Activated CD4-positive, alpha-beta T cell treated with anti-CD3 and anti-CD28 coated beads, Interleukin-2, amount 50 U/mL, for 24 hours (primary cell): ENCODE results near the gene FAM90A26.
"Not testable (repeated sequence)": the region's sequence is repeated elsewhere in the genome, so short reads cannot be mapped to it uniquely, and the experiment has no call there.

Source experiments
- DNase-seq, 2 donors: peaks; one replicate each; pipeline ENCODE4 v3.0.0-alpha.2; 2020; ENCODE audit warnings: low read depth in 1 of 2, low spot score in 1 of 2

Gene FAM90A26

GRCh38 chr4:9155101-9155886 is 14.9 kb upstream of the FAM90A26 start:
- DNase-seq, result peak in 1 of 2 donors; percentile 14

GRCh38 chr4:9158392-9158791 is 11.8 kb upstream of the FAM90A26 start:
- DNase-seq, result not testable (repeated sequence)

GRCh38 chr4:9160046-9160445 is 10.2 kb upstream of the FAM90A26 start:
- not testable (repeated sequence) for DNase-seq

- not testable (repeated sequence) for DNase-seq
Observed at GRCh38 chr4:9165990-9166389, 4.2 kb upstream of the FAM90A26 start.

- not testable (repeated sequence) for DNase-seq
Observed at GRCh38 chr4:9210357-9210756, 40.1 kb downstream of the FAM90A26 start, which contains the start of gene USP17L10. Gene USP17L10, plus strand, starts transcription at chr4:9210657. Its CDS starts 0 bp downstream, at chr4:9210657.

- not testable (repeated sequence) for DNase-seq
Observed at GRCh38 chr4:9214701-9215100, 44.5 kb downstream of the FAM90A26 start.

- DNase-seq, result not testable (repeated sequence)
Observed at GRCh38 chr4:9215105-9215504, 44.9 kb downstream of the FAM90A26 start, which contains the start of gene USP17L11. Gene USP17L11, plus strand, starts transcription at chr4:9215405. Its CDS starts 0 bp downstream, at chr4:9215405.

- DNase-seq, result not testable (repeated sequence)
Observed at GRCh38 chr4:9219852-9220251, 49.6 kb downstream of the FAM90A26 start, which contains the start of gene USP17L12. Gene USP17L12, plus strand, starts transcription at chr4:9220152. Its CDS starts 0 bp downstream, at chr4:9220152.

GRCh38 chr4:9224596-9224995 is 54.4 kb downstream of the FAM90A26 start, which contains the start of gene USP17L13:
Gene USP17L13, plus strand, starts transcription at chr4:9224896. Its CDS starts 0 bp downstream, at chr4:9224896.
- DNase-seq, result not testable (repeated sequence)
